Ishikawa (cell line): Measurements from ENCODE around the gene RABL6.

Experiments
- CEBPB ChIP-seq: IDR thresholded peaks from 2 replicates; pipeline ENCODE4 v1.6.1; 2012
- CREB1 ChIP-seq: IDR thresholded peaks from 2 replicates; pipeline ENCODE4 v1.6.1; 2012; ENCODE audit warnings: low read depth
- EGR1 ChIP-seq: IDR thresholded peaks from 2 replicates; pipeline ENCODE4 v1.6.1; 2012
- EP300 ChIP-seq: IDR thresholded peaks from 2 replicates; pipeline ENCODE4 v1.6.1; 2012; ENCODE audit warnings: borderline replicate concordance
- FOXM1 ChIP-seq: IDR thresholded peaks from 2 replicates; pipeline ENCODE4 v1.6.1; 2012; ENCODE audit warnings: low read depth, borderline replicate concordance
- NFIC ChIP-seq: IDR thresholded peaks from 2 replicates; pipeline ENCODE4 v1.6.1; 2012
- RAD21 ChIP-seq: IDR thresholded peaks from 2 replicates; pipeline ENCODE4 v1.6.1; 2012; ENCODE audit warnings: low read depth
- TAF1 ChIP-seq: IDR thresholded peaks from 2 replicates; pipeline ENCODE4 v1.6.1; 2012; ENCODE audit warnings: low read depth, mild to moderate bottlenecking
- TCF12 ChIP-seq: IDR thresholded peaks from 2 replicates; pipeline ENCODE4 v1.6.1; 2012; ENCODE audit warnings: low read depth
- TEAD4 ChIP-seq: IDR thresholded peaks from 2 replicates; pipeline ENCODE4 v1.6.1; 2012
- YY1 ChIP-seq: IDR thresholded peaks from 2 replicates; pipeline ENCODE4 v1.6.1; 2012; ENCODE audit warnings: low read depth
- ZBTB7A ChIP-seq: IDR thresholded peaks from 2 replicates; pipeline ENCODE4 v1.6.1; 2012; ENCODE audit warnings: low read depth
- TF ChIP-seq, protein P1 (sequence below): IDR thresholded peaks from 2 replicates; pipeline ENCODE4 v1.6.1; 2012
- TF ChIP-seq, protein P2 (sequence below): IDR thresholded peaks from 2 replicates; pipeline ENCODE4 v1.6.1; 2012
- TF ChIP-seq, protein P3 (sequence below): IDR thresholded peaks from 2 replicates; pipeline ENCODE4 v1.6.1; 2012; ENCODE audit warnings: low read depth, mild to moderate bottlenecking

RABL6 gene

DNA sequence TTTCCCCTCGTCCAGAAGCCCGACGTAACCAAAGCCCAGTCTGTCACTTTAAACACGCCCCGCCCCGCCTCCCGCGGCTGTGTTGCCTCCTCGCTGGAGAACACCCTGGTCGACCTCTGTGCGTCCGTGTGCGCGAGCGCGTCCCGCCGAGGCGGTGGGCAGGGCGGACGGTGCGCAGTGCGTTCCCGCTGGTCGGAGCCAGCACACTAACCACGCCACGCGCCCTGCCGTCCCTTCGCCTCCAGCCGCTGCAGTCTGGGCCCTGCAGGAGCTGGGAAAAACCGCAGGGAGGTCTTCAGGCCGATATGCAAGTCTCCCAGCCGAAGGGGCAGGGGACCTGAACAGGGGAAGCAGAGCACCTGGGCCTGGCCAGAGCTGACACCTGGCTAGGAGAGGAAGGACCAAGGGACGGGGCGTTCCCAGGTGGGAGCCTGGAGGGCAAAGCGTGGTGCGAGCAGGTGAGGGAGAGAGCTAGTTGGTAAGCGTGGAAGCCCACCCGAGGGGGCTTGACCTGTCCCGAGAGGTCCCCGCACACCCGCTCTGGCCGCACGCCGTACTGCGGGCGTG, 40.2 kb downstream of the RABL6 start:
- TF ChIP-seq TCF12: 0 out of 2 replicates have a peak, but pooled peaks have one; percentile 6
- no peak for TF ChIP-seq FOXM1
- peak; percentile 90; the same call in 1 of the 2 replicates for TF ChIP-seq ZBTB7A
- TF ChIP-seq, protein P1, sequence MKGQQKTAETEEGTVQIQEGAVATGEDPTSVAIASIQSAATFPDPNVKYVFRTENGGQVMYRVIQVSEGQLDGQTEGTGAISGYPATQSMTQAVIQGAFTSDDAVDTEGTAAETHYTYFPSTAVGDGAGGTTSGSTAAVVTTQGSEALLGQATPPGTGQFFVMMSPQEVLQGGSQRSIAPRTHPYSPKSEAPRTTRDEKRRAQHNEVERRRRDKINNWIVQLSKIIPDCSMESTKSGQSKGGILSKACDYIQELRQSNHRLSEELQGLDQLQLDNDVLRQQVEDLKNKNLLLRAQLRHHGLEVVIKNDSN: peak; percentile 3; the same call in 1 of the 2 replicates
- peak; percentile 69 for TF ChIP-seq TAF1
- TF ChIP-seq YY1: peak; percentile 55
- TF ChIP-seq, protein P2, sequence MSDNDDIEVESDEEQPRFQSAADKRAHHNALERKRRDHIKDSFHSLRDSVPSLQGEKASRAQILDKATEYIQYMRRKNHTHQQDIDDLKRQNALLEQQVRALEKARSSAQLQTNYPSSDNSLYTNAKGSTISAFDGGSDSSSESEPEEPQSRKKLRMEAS: peak; percentile 91
- TF ChIP-seq NFIC: peak; percentile 22; the same call in 1 of the 2 replicates
- no peak for TF ChIP-seq EGR1
- TF ChIP-seq, protein P3, sequence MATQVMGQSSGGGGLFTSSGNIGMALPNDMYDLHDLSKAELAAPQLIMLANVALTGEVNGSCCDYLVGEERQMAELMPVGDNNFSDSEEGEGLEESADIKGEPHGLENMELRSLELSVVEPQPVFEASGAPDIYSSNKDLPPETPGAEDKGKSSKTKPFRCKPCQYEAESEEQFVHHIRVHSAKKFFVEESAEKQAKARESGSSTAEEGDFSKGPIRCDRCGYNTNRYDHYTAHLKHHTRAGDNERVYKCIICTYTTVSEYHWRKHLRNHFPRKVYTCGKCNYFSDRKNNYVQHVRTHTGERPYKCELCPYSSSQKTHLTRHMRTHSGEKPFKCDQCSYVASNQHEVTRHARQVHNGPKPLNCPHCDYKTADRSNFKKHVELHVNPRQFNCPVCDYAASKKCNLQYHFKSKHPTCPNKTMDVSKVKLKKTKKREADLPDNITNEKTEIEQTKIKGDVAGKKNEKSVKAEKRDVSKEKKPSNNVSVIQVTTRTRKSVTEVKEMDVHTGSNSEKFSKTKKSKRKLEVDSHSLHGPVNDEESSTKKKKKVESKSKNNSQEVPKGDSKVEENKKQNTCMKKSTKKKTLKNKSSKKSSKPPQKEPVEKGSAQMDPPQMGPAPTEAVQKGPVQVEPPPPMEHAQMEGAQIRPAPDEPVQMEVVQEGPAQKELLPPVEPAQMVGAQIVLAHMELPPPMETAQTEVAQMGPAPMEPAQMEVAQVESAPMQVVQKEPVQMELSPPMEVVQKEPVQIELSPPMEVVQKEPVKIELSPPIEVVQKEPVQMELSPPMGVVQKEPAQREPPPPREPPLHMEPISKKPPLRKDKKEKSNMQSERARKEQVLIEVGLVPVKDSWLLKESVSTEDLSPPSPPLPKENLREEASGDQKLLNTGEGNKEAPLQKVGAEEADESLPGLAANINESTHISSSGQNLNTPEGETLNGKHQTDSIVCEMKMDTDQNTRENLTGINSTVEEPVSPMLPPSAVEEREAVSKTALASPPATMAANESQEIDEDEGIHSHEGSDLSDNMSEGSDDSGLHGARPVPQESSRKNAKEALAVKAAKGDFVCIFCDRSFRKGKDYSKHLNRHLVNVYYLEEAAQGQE: no peak
- 0 out of 2 replicates have a peak, but pooled peaks have one; percentile 1 for TF ChIP-seq TEAD4
- TF ChIP-seq CREB1: no peak
- no peak for TF ChIP-seq RAD21

DNA sequence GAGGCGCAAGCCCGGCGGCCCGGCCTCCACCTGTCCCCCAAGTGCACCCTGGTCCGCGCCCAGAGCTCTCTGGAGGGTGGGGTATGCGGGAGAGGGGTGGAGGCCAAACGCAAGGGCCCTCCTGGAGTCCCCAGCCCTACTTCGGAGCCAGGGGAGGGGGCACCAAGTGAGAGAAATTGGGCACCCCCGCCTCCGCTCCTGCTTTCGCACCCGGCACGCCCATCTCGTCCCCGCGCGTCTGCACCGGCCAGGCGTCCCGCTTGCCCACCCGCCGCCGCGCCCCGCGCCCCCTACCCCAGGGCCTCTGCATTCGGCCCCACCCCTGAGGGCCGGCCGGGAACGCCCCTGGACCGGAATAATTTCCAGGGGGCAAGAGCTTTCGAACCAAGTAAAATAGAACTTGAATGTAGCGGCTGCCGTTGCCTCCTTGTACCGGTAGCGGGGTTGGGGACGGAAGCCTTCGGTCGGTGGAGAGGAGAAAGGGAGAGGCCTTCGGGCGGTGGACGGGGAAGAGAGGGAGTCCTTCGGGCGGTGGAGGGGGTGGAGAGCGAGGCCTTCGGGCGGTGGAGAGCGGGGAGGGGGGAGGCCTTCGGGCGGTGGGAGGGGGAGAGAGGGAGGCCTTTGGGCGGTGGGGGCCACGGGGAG, 40.8 kb downstream of the RABL6 start:
- TF ChIP-seq ZBTB7A (peak; percentile 95), YY1 (no peak)

DNA sequence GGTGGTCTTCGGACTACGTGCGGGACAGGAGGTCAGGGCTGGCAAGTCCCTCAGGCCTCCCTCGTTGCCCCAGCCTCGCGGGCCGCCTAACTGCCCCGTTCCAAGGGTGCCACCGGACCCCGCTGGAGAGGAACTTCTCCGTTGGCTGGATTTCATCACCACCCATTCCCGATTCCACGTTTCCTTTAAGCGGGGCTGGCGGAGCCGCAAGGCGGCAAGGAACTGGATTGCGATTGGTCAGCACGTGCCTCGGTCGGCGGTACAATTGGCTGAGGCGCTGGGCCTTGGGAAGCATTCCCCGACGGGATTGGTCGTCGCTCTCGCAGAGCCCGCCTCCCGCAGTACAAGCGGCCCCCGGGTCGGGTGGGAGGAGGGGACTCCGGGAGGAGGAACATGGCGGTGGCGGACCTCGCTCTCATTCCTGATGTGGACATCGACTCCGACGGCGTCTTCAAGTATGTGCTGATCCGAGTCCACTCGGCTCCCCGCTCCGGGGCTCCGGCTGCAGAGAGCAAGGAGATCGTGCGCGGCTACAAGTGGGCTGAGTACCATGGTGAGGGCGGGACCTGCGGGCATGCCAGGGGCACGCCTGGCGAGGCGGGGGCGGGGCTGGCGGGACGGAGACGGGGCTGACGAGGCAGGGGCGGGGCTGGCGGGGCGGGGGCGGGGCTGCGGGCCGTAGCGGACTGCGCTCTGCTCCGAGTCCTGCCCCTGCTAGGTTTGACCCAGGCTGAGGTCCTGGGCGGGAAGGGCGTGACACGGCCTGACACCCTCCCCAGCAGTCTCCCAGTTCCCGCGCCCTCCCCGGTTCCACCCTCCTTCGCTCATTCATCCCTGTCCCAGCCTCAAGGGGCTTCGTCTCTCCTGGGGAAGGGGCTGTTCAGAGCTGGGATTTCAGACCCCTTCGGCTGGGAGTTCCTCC, 41.6 kb downstream of the RABL6 start, which contains the start of gene PHPT1:
Gene PHPT1, plus strand, starts transcription at position 372 of the 922 bp plus-strand sequence. Its CDS starts 22 bp downstream, at position 394.
- peak; percentile 68 for TF ChIP-seq TAF1
- TF ChIP-seq NFIC: peak; percentile 30; the same call in 1 of the 2 replicates
- TF ChIP-seq, protein P1: peak; percentile 87
- peak; percentile 45 for TF ChIP-seq CREB1
- no peak for TF ChIP-seq RAD21
- TF ChIP-seq, protein P3: no peak
- TF ChIP-seq EP300: no peak
- TF ChIP-seq CEBPB: peak; percentile 85
- peak; percentile 39 for TF ChIP-seq TEAD4
- TF ChIP-seq TCF12: peak; percentile 69
- TF ChIP-seq, protein P2: peak; percentile 95
- TF ChIP-seq ZBTB7A: no peak
- peak; percentile 84 for TF ChIP-seq YY1
- TF ChIP-seq FOXM1: no peak
- TF ChIP-seq EGR1: no peak

DNA sequence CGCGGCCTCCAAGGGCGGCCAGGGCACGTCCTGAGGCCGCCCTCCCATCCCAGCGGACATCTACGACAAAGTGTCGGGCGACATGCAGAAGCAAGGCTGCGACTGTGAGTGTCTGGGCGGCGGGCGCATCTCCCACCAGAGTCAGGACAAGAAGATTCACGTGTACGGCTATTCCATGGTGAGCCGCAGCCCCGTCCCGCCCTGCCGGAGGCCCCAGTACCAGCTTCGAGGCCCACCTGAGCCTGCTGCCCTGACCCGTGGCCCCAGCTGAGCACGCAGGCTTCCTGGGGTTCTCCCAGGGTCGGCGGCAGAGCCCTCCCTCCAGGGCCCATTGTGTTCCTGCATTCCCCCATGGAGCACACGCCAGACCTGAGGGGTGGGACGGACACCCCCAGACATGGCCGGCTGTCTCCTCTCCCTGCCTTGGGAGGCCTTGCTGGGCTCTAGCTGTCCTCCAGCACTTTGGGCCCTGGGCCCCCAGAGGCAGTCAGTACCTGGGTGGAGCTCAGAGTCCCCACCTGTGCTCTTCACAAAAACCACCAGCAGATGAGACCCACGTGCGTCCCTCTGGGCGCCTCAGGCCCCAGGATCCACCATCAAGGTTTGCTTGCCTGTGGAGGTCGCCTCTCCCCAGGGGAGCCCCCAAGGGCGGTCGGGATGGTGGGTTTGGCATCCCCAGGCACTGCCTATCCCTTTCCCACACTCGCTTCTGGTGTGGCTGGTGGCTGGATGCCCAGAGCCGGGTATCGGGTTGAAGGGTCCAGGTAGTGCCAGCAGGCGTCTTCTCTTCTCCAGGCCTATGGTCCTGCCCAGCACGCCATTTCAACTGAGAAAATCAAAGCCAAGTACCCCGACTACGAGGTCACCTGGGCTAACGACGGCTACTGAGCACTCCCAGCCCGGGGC, 42.5 kb downstream of the RABL6 start:
- TF ChIP-seq TEAD4 (no peak), RAD21 (no peak), NFIC (no peak), CREB1 (no peak), TAF1 (no peak), EP300 (no peak), ZBTB7A (no peak)
- TF ChIP-seq, protein P3: no peak
